Measurements from ENCODE around the gene BCOR.

BCOR gene

DNA sequence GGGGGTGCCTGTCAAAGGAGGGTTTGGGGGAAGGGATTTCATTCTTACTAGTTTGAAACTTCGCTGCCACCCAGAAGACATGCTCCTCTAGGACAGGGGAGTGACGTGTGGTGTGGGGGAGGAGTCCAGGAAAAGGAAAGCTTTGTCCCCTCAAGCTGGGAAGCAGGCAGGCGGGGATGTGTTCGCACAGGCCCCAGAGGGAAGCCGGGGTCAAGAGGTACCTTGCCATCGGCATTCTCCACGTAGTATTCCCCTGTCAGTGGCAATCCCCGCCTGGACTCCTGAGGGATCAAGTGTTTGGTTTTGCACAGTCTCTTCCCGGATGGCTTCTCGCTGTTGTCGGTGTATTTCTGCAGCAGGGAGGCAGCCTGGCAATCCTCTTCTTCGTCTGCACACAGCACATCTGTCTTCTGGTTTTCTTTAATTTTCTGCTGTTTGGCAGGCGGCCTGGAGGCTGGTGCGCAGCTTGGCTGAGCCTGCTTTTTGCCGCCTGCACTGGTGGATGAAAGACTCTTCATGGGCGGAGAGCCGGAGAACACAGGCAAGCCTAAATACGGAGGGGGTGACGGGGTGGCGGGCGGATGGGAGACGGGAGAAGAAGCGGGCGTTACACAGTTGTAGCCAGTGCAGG is 35.1 kb downstream of the BCOR start:
- Histone ChIP-seq H3K4me3 (ENCODE audit: low read depth, low read length) (no peak overlapping the region), H3K27me3 (ENCODE audit: insufficient read depth, low read depth, severe bottlenecking) (peaks cover 39% of the 10 kb centered on the region), H3K27ac (no peak overlapping the region), H3K36me3 (peaks cover 85% of the 10 kb centered on the region), H3K9me3 (ENCODE audit: severe bottlenecking) (no peaks in the 10 kb centered on the region)
- DNase-seq: no peak
- TF ChIP-seq, protein P1, sequence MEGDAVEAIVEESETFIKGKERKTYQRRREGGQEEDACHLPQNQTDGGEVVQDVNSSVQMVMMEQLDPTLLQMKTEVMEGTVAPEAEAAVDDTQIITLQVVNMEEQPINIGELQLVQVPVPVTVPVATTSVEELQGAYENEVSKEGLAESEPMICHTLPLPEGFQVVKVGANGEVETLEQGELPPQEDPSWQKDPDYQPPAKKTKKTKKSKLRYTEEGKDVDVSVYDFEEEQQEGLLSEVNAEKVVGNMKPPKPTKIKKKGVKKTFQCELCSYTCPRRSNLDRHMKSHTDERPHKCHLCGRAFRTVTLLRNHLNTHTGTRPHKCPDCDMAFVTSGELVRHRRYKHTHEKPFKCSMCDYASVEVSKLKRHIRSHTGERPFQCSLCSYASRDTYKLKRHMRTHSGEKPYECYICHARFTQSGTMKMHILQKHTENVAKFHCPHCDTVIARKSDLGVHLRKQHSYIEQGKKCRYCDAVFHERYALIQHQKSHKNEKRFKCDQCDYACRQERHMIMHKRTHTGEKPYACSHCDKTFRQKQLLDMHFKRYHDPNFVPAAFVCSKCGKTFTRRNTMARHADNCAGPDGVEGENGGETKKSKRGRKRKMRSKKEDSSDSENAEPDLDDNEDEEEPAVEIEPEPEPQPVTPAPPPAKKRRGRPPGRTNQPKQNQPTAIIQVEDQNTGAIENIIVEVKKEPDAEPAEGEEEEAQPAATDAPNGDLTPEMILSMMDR (IDR thresholded peaks at IDR 0.05; ENCODE audit: low read depth, low read length): no peak

DNA sequence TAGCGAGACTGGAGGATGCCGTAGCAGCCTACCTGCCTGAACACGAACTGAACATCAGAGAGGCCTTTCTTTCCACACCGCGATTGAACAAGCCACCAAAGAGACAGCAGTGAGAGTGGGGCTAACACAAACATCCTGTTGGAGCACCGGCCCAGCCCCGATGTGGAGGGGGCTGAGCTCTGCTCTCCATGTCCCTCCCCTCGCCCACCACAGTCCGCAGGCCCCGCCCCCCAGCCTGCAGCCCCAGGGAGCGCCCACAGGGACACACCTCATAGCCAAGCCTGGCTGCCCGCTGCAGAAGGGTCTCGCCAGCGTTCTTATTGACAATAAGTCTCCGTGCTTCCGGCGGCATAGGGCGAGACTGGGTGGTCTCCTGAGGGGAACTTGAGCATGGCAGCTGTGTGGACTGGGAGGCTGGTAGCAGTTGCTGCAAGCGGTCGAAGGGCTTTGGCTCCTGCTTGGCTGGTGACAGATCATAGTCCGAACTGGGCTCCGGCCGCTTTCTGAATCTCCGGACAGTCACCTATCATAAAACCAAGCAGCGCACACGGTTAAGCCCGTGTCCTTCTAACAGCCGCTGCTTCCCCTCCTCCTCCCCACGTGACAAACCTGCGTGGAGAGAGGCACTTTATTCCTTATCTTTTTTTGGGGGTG is 35.8 kb downstream of the BCOR start:
- Histone ChIP-seq H3K9me3 (ENCODE audit: severe bottlenecking) (no peaks in the 10 kb centered on the region), H3K27me3 (ENCODE audit: insufficient read depth, low read depth, severe bottlenecking) (peaks cover 33% of the 10 kb centered on the region), H3K36me3 (peaks cover 85% of the 10 kb centered on the region), H3K27ac (no peak overlapping the region), H3K4me3 (ENCODE audit: low read depth, low read length) (no peak overlapping the region)
- TF ChIP-seq, protein P1 (IDR thresholded peaks at IDR 0.05; ENCODE audit: low read depth, low read length): no peak
- no peak for DNase-seq

DNA sequence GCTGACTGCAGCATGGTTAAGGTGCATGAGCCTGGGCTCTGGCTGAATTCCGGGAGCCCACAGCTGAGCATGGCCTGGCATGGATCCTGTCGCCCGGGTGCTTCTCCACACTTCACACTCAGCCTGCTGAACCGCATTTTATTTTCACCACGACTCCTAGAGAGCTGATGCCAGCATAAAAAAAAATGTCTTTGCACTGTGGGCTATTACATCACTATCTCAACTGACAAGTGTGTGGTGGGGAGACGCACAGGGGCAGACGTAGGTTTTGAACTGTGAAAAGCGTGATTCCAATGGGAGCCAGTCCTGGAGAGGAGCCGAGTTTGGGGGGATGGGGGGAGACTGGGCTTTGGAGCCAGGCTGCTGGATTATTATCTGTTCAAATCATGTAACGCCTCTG is 36.8 kb downstream of the BCOR start:
- TF ChIP-seq, protein P1 (IDR thresholded peaks at IDR 0.05; ENCODE audit: low read depth, low read length): no peak
- H3K9me3 ChIP-seq (ENCODE audit: severe bottlenecking): no peaks in the 10 kb centered on the region

DNA sequence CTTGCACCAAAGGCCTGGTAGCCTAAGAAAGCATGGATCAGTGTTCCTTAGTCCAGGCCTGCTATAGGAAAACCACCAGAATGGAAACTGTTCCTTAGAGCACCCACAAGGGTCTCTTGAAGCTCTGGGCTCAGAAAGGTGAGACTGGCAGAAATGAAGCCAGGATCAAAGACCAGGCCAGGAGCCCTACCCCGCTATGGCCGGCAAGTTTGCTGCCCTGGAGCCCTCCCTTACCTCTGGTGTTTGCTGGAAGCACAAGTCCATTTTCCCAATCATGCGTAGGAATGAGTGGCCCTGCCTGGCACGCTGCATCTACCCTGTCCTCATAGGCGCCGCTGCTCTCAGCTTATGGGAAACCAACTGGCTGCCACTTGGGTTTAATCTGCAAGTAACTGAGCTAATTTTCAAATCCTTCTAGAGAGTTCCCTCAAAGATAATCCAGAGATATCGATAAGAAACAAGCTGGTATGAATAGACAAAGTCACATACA is 37.4 kb downstream of the BCOR start:
- Histone ChIP-seq H3K9me3 (ENCODE audit: severe bottlenecking) (no peaks in the 10 kb centered on the region), H3K4me3 (ENCODE audit: low read depth, low read length) (no peak overlapping the region), H3K27ac (no peak overlapping the region), H3K27me3 (ENCODE audit: insufficient read depth, low read depth, severe bottlenecking) (peaks cover 28% of the 10 kb centered on the region), H3K36me3 (peaks cover 88% of the 10 kb centered on the region)
- TF ChIP-seq, protein P1 (IDR thresholded peaks at IDR 0.05; ENCODE audit: low read depth, low read length): no peak
- no peak for DNase-seq

More for the DNA sequence above, 36.8 kb downstream of the BCOR start:
- Histone ChIP-seq H3K36me3 (peaks cover 88% of the 10 kb centered on the region), H3K27ac (no peak overlapping the region), H3K4me3 (ENCODE audit: low read depth, low read length) (no peak overlapping the region), H3K27me3 (ENCODE audit: insufficient read depth, low read depth, severe bottlenecking) (peaks cover 31% of the 10 kb centered on the region)
- DNase-seq: no peak

DNA sequence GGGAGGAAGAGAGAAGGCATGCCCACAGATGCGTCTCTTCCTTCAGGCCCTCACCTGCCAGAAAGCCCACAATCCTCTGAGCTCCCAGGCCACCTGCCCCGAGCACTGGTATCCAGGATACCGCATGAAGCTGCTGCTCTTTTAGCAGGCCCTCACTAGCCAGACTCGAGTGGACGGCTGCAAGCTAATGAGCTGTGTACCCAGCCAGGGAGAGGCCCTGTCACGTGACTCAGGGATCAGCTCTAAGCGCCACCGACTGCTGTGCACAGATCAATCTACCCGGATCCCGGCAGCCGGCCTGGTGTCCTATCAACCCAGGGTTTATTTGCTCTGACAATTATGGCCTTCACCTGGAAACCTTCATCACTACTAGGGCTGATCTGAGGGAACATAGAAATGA is 39.0 kb downstream of the BCOR start:
- DNase-seq: peak; percentile 81
- no peaks in the 10 kb centered on the region for H3K9me3 ChIP-seq (ENCODE audit: severe bottlenecking)
- peaks cover 22% of the 10 kb centered on the region for H3K27me3 ChIP-seq (ENCODE audit: insufficient read depth, low read depth, severe bottlenecking)
- H3K27ac ChIP-seq: no peak overlapping the region
- peaks cover 90% of the 10 kb centered on the region for H3K36me3 ChIP-seq
- TF ChIP-seq, protein P1 (IDR thresholded peaks at IDR 0.05; ENCODE audit: low read depth, low read length): no peak
- no peak overlapping the region for H3K4me3 ChIP-seq (ENCODE audit: low read depth, low read length)

Measured in WERI-Rb-1 (cell line).